ENCODE data around the gene SPRY4. TPM values are rescaled to one million over a fixed set of nuclear protein-coding genes. Genes with fewer than 3 reads are reported as not detected.

The SPRY4 gene
- total and polyA plus RNA-seq, 2 of the 13 experiments (the other 11 are each of a cell fraction or from before 2014, with no cell fraction given): 8.9 to 17.8 TPM

GRCh38 chr5:142324136-142324870 is 518 bp downstream of the SPRY4 start (continued):
- TF ChIP-seq HIC2 (CRISPR knock-in tag; IDR thresholded peaks at IDR 0.05; ENCODE audit: low read depth) (peak; percentile 65; the same call in 1 of the 2 replicates), ZNF709 (CRISPR knock-in tag; IDR thresholded peaks at IDR 0.05) (0 out of 2 replicates have a peak, but pooled peaks have one; percentile 52), KDM5B (CRISPR knock-in tag; IDR thresholded peaks at IDR 0.05; ENCODE audit: borderline replicate concordance) (peak; percentile 55; the same call in 1 of the 2 replicates), ZNF234 (CRISPR knock-in tag; conservative IDR thresholded peaks at IDR 0.05) (peak; percentile 83), ZNF598 (CRISPR knock-in tag; IDR thresholded peaks at IDR 0.05; ENCODE audit: borderline replicate concordance) (peak; percentile 30; the same call in 1 of the 2 replicates), ZNF543 (CRISPR knock-in tag; IDR thresholded peaks at IDR 0.05) (peak; percentile 72; the same call in 1 of the 2 replicates), ZNF468 (CRISPR knock-in tag; IDR thresholded peaks at IDR 0.05) (no peak), ZNF276 (CRISPR knock-in tag; IDR thresholded peaks at IDR 0.05; ENCODE audit: low read depth) (no peak), ZNF512B (CRISPR knock-in tag; IDR thresholded peaks at IDR 0.05; ENCODE audit: borderline replicate concordance) (no peak), PHF8 (CRISPR knock-in tag; IDR thresholded peaks at IDR 0.05) (peak; percentile 8; the same call in 1 of the 2 replicates), ZNF747 (CRISPR knock-in tag; IDR thresholded peaks at IDR 0.05; ENCODE audit: borderline replicate concordance) (no peak), HNF4G (IDR thresholded peaks at IDR 0.05; ENCODE audit: borderline replicate concordance, low read depth, low read length) (peak; percentile 11; the same call in 1 of the 2 replicates), HNF4G (CRISPR knock-in tag; IDR thresholded peaks at IDR 0.05; ENCODE audit: borderline replicate concordance, low read depth) (no peak), AKNA (CRISPR knock-in tag; IDR thresholded peaks at IDR 0.05; ENCODE audit: borderline replicate concordance) (0 out of 2 replicates have a peak, but pooled peaks have one; percentile 30), ZNF17 (CRISPR knock-in tag; IDR thresholded peaks at IDR 0.05) (0 out of 2 replicates have a peak, but pooled peaks have one; percentile 45)

All from HepG2 (cell line).